Mesodermal cell (in vitro differentiated cells): Measurements from ENCODE around the gene AAK1.

Experiments
- H3K27ac ChIP-seq: 2 replicates; pipeline ENCODE4 v1.7.0; 2013; ENCODE audit warnings: mild to moderate bottlenecking, low read depth, low read length, moderate library complexity; ENCODE audit not compliant: severe bottlenecking
- H3K36me3 ChIP-seq: 2 replicates; pipeline ENCODE4 v1.7.1; 2013; ENCODE audit warnings: mild to moderate bottlenecking, low read length, moderate library complexity; ENCODE audit not compliant: control insufficient read depth, insufficient read depth
- H3K4me1 ChIP-seq: one replicate; pipeline ENCODE4 v1.7.1; 2013; ENCODE audit warnings: mild to moderate bottlenecking, low read length; ENCODE audit not compliant: insufficient read depth, control insufficient read depth, poor library complexity, severe bottlenecking
- H3K4me3 ChIP-seq: 2 replicates; pipeline ENCODE4 v1.7.0; 2013; ENCODE audit warnings: low read length, control low read depth, mild to moderate bottlenecking; ENCODE audit not compliant: insufficient read depth, poor library complexity, severe bottlenecking; ENCODE audit errors: extremely low read depth
- H3K9me3 ChIP-seq: 2 replicates; pipeline ENCODE4 v1.7.1; 2013; ENCODE audit warnings: mild to moderate bottlenecking, low read length, moderate library complexity; ENCODE audit not compliant: control insufficient read depth
- WGBS, 2 experiments: methylation state at CpG; one replicate each; pipeline ENCODE4 v1.1.5; 2013; ENCODE audit warnings: missing lambda C conversion rate in 2 of 2; ENCODE audit not compliant: insufficient coverage in 2 of 2; 5-methylcytosine and 5-hydroxymethylcytosine counted together

The AAK1 gene

DNA sequence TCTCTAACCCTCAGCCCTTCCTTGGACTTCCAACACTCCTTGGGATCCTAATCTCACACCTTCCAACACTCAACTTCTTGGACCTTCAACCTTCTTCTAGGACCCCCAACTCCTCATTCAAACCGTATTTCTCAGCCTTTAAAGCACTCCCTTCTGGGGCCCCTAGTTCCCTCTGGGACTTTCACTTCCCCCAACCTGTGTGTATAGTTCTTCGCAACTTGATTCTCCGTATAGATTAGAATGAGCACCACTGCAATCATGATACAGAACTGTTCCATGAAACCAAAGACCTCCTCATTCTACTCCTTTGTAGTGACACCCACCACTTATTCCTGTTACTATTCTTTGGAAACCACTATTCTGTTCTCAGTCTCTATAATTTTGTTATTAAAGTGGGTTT is 144.3 kb downstream of the AAK1 start:
- H3K4me3 ChIP-seq, result no peak overlapping the region
- H3K9me3 ChIP-seq, result no peaks in the 10 kb centered on the region
- H3K36me3 ChIP-seq, result peaks cover 56% of the 10 kb centered on the region
- WGBS, 2 experiments, result 93 to 94% methylated on average over 2 to 3 of the region's 3 CpGs
- no peak overlapping the region for H3K27ac ChIP-seq
- no peaks in the 10 kb centered on the region for H3K4me1 ChIP-seq

DNA sequence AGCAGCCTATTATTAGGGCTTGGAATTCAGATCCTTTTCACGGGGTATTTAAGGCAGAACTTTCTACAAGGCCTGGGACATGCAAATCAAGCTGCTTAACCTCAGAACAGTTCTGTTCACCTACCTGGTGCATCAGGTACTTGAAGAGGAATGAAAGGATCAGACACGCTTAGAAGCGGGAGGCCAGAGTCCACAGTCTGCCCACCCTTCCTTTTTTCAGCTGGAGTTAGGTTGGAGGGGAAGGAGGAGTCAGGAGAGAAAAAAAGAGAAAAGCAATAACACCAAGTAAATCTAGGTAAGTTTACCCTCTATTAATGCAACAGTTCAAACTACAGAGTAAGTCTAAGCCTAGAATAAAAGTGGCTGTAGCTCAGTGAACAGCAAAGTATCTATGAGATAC is 147.7 kb downstream of the AAK1 start:
- Histone ChIP-seq H3K4me3 (no peak overlapping the region), H3K9me3 (no peaks in the 10 kb centered on the region), H3K4me1 (no peaks in the 10 kb centered on the region), H3K36me3 (peaks cover 47% of the 10 kb centered on the region), H3K27ac (no peak overlapping the region)
- 100% methylated on average over 1 of the region's 3 CpGs; no CpG with 5 or more reads in 1 of the 2 experiments for WGBS, 2 experiments

DNA sequence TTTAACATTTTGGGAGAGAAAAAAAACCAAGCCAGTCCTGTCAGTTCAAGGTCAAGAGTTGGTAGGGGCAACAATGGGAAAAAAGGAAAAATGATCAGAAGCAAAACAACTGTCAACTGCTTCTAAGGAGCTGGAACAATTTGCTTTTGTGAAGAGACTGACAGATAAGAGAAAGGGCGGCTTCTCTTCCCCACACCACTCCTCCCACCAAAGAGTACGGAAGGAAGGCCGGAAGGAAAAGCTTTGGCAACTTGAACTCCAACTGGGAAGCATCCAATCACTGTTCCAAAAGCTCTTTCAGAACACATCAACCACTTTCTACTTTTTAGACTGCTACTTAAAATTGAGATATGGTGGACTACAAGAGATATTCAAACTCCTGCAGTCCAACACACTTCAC is 148.5 kb downstream of the AAK1 start:
- Histone ChIP-seq H3K9me3 (no peaks in the 10 kb centered on the region), H3K4me1 (no peaks in the 10 kb centered on the region), H3K36me3 (peaks cover 53% of the 10 kb centered on the region), H3K4me3 (no peak overlapping the region), H3K27ac (no peak overlapping the region)
- WGBS, 2 experiments, result 93% methylated on average over 3 of the region's 3 CpGs; no CpG with 5 or more reads in 1 of the 2 experiments

DNA sequence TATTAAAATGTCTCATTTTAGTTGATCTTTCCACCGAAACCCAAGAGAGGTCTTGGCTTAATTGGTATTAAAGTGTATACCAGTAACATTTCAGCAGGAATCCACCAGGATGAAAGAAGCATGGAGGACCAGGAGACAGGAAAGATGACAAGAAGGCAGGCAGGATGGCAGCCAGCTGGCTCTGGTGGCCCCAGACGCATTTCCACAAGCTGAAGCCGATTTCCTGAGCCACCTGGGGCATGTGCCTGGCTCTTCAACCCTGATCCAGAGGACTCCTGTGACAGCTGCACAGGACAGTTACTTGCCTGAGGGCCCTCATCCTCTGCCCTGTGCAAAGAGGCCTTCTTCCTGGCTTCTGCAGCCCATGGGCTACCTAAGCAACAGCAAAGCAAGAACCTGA is 149.4 kb downstream of the AAK1 start:
- Histone ChIP-seq H3K9me3 (no peaks in the 10 kb centered on the region), H3K4me3 (no peak overlapping the region), H3K27ac (no peak overlapping the region), H3K36me3 (peaks cover 55% of the 10 kb centered on the region), H3K4me1 (no peaks in the 10 kb centered on the region)
- WGBS, 2 experiments, result 87 to 97% methylated on average over 2 to 3 of the region's 3 CpGs

DNA sequence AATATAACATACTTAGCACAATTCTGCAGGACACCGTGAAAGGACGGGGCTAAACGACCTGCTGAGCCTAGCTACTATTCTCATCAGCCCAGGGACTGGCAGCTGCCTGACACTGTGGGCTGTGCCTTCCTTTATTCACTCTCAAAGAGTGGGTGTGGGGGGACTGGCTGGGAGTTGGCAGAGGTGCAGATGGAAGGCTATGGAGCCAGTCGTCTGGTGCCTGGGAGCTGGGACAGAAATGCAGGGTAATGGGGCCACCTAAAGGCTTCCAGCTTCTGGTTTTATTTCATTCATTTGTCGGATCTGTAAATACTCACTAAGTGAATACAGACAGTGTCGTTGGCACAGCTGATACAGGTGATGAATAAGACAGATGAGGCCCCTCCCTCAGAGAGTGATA is 150.3 kb downstream of the AAK1 start:
- no peak overlapping the region for H3K27ac ChIP-seq
- H3K4me3 ChIP-seq, result no peak overlapping the region
- no peaks in the 10 kb centered on the region for H3K4me1 ChIP-seq
- peaks cover 55% of the 10 kb centered on the region for H3K36me3 ChIP-seq
- 81 to 96% methylated on average over 5 to 6 of the region's 6 CpGs for WGBS, 2 experiments
- H3K9me3 ChIP-seq, result no peaks in the 10 kb centered on the region

DNA sequence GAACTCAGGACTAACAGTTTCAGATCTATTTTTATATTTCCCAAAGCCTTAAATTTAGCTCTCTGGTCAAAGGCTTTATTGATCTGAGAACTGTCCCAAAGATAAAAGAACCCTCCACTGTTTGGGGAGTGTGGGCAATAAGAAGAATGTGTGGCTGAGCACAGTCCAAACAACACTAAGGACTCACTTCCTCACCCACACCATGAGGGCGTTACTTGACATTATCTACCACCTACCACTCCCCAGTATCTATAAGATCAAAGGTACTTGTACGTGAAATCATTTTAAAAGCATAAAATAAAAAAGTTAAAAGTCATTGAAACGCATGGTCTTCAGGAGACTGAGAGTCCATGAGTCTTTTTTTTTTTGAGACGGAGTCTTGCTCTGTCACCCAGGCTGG is 151.7 kb downstream of the AAK1 start:
- WGBS, 2 experiments, result 100% methylated on average over 2 to 4 of the region's 4 CpGs
- H3K4me3 ChIP-seq, result no peak overlapping the region
- no peaks in the 10 kb centered on the region for H3K4me1 ChIP-seq
- H3K9me3 ChIP-seq, result no peaks in the 10 kb centered on the region
- H3K36me3 ChIP-seq, result peaks cover 60% of the 10 kb centered on the region
- no peak overlapping the region for H3K27ac ChIP-seq

DNA sequence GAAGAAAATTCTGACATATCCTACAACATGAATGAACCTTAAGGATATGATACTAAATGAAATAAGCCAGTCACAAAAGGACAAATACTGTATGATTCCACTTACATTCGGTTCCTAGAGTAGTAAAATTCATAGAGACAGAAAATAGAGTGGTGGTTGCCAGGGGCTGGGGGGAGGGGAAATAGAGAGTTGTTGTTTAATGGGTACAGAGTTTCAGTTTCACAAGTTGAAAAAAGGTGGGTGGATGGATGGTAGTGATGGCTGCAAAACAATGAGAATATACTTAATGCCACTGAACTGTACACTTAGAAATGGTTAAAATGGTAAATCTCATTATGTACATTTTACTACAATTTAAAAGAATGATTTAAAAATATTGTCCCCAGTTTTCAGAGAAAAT is 153.1 kb downstream of the AAK1 start:
- H3K4me3 ChIP-seq, result no peak overlapping the region
- H3K27ac ChIP-seq, result no peak overlapping the region
- no peaks in the 10 kb centered on the region for H3K9me3 ChIP-seq
- 100% methylated on average over 1 of the region's 1 CpG; no CpG with 5 or more reads in 1 of the 2 experiments for WGBS, 2 experiments
- H3K36me3 ChIP-seq, result peaks cover 66% of the 10 kb centered on the region
- no peaks in the 10 kb centered on the region for H3K4me1 ChIP-seq

DNA sequence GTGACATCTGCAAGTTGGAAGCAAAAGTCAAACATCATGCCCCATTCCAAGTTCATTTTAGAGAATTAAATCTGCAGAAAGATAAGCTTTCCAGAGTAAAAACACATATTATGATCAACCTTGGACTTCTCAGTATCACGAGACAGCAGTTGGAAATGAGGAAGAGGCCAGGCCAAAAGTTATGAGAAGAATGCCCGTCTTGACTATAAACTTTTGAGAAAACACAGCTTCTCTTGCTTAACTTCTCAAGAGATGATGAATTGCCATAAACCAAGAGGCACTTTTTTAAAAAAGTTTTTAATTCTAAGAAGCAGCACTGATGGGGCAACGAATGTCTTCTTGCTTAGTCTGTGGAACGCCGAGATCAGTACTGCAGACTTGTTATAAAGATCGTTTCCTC is 153.7 kb downstream of the AAK1 start:
- H3K4me3 ChIP-seq, result no peak overlapping the region
- 94 to 97% methylated on average over 3 to 6 of the region's 6 CpGs for WGBS, 2 experiments
- H3K27ac ChIP-seq, result no peak overlapping the region
- peaks cover 66% of the 10 kb centered on the region for H3K36me3 ChIP-seq
- H3K9me3 ChIP-seq, result no peaks in the 10 kb centered on the region
- no peaks in the 10 kb centered on the region for H3K4me1 ChIP-seq

DNA sequence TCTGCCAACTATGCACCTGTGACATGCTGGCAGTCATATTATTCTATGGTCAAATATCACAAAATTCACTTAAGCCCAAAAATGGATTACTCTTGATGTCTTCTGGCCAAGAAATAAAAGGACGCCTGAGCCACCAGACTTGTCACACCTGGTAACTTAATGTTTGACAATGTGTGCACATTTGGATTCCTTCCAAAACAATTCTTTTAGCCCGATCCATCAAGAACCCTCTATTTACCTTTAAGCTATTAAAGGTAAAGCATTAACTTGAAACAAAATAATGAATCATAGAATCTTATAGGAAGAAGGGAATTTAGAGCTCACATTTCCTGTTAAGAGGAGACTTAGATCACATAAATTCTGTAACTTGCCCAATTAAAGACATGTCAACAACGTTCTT is 159.8 kb downstream of the AAK1 start:
- Histone ChIP-seq H3K36me3 (peaks cover 49% of the 10 kb centered on the region), H3K4me3 (no peak overlapping the region), H3K4me1 (no peaks in the 10 kb centered on the region), H3K9me3 (no peaks in the 10 kb centered on the region), H3K27ac (no peak overlapping the region)
- WGBS, 2 experiments, result 86 to 100% methylated on average over 1 of the region's 3 CpGs

DNA sequence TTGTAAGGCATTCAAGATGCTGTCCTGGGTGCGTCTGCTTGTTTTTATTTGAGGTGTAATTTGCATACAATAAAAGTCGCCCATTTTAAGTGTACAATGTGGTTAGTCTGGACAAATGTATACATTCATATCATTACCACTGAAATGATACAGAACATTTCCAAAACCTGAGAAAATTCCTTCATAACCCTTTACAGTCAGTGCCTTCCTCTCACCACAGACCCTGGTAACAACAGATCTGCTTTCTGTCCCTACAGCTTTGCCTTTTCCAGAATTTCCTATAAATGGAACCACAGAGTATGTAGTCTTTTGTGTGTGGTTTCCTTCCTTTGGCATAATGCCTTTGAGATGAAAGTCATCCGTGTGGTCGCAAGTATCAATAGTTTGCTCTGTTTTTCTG is 160.5 kb downstream of the AAK1 start:
- H3K27ac ChIP-seq, result no peak overlapping the region
- no peaks in the 10 kb centered on the region for H3K9me3 ChIP-seq
- WGBS, 2 experiments, result no CpG with 5 or more reads among the region's 4 CpGs
- no peak overlapping the region for H3K4me3 ChIP-seq
- peaks cover 47% of the 10 kb centered on the region for H3K36me3 ChIP-seq
- H3K4me1 ChIP-seq, result no peaks in the 10 kb centered on the region

DNA sequence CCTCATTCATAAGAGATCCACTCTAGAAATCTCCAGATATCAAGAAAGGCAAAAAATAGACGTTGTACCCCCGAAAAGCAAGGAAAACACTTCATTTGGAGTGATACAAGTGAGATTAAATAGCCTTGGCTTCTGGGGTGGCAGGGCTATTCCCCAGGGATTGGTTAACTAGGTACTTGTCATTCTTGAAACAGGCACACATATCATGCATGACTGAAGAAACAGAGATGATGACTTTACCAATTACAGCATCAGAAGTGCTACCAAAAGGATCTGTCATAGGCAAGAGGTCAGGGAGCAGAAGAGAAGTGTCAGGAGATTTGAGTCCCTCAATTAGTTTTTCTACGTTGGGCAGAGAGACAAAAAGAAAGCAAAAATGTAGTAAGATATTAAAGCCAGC is 161.1 kb downstream of the AAK1 start:
- Histone ChIP-seq H3K4me1 (no peaks in the 10 kb centered on the region), H3K9me3 (no peaks in the 10 kb centered on the region), H3K4me3 (no peak overlapping the region), H3K27ac (no peak overlapping the region), H3K36me3 (peaks cover 44% of the 10 kb centered on the region)
- WGBS, 2 experiments, result 100% methylated on average over 2 to 3 of the region's 3 CpGs
